Stimulated activated memory B cell treated with anti-CD40 and anti-IgM and Interleukin-4, amounts not matched to agents 10 μg/mL and 1 μg/mL and 100 μg/mL, for 72 hours (primary cell): ENCODE measurements around the gene RALGPS1.
"Not testable (repeated sequence)": the region's sequence is repeated elsewhere in the genome, so short reads cannot be mapped to it uniquely, and the experiment has no call there.

Source experiments
- ATAC-seq: fragments of 150-1000 bp; cut with Tn5 transposase; 2 replicates; pipeline ENCODE4 v1.10.0; 2021
- H3K27ac Mint-ChIP-seq: one replicate; pipeline ENCODE4 v1.8.0; 2022; ENCODE audit warnings: mild to moderate bottlenecking, mixed read lengths
- H3K27me3 Mint-ChIP-seq: one replicate; pipeline ENCODE4 v1.8.0; 2022; ENCODE audit warnings: mixed read lengths
- H3K36me3 Mint-ChIP-seq: one replicate; pipeline ENCODE4 v1.8.0; 2022; ENCODE audit warnings: mixed read lengths
- H3K4me1 Mint-ChIP-seq: one replicate; pipeline ENCODE4 v1.8.0; 2022; ENCODE audit warnings: mixed read lengths
- H3K4me3 Mint-ChIP-seq: one replicate; pipeline ENCODE4 v1.8.0; 2022; ENCODE audit warnings: mild to moderate bottlenecking, moderate library complexity, mixed read lengths
- H3K9me3 Mint-ChIP-seq: one replicate; pipeline ENCODE4 v1.8.0; 2022; ENCODE audit warnings: mixed read lengths

The RALGPS1 gene

GRCh38 chr9:127143920-127144465 is 229.4 kb downstream of the RALGPS1 start:
- peaks cover 9% of the 10 kb centered on the region for H3K36me3 Mint-ChIP-seq
- H3K4me1 Mint-ChIP-seq, result no peaks in the 10 kb centered on the region
- H3K4me3 Mint-ChIP-seq, result no peak overlapping the region
- H3K27me3 Mint-ChIP-seq, result no peaks in the 10 kb centered on the region
- peaks cover 3% of the 10 kb centered on the region for H3K9me3 Mint-ChIP-seq
- ATAC-seq, result no peak
- no peak overlapping the region for H3K27ac Mint-ChIP-seq

- H3K4me3 Mint-ChIP-seq, result no peak overlapping the region
- peaks cover 9% of the 10 kb centered on the region for H3K36me3 Mint-ChIP-seq
- no peak for ATAC-seq
- H3K4me1 Mint-ChIP-seq, result no peaks in the 10 kb centered on the region
- no peak overlapping the region for H3K27ac Mint-ChIP-seq
- no peaks in the 10 kb centered on the region for H3K27me3 Mint-ChIP-seq
- peaks cover 3% of the 10 kb centered on the region for H3K9me3 Mint-ChIP-seq
Observed at GRCh38 chr9:127144670-127145445, 230.3 kb downstream of the RALGPS1 start.

- ATAC-seq, H3K36me3 Mint-ChIP-seq, H3K4me3 Mint-ChIP-seq, H3K9me3 Mint-ChIP-seq, H3K27ac Mint-ChIP-seq, H3K27me3 Mint-ChIP-seq, H3K4me1 Mint-ChIP-seq: not testable (repeated sequence)
Observed at GRCh38 chr9:127146841-127147240, 232.3 kb downstream of the RALGPS1 start.

- ATAC-seq, result no peak
- H3K4me1 Mint-ChIP-seq, result no peaks in the 10 kb centered on the region
- H3K27me3 Mint-ChIP-seq, result no peaks in the 10 kb centered on the region
- H3K36me3 Mint-ChIP-seq, result peaks cover 9% of the 10 kb centered on the region
- peaks cover 3% of the 10 kb centered on the region for H3K9me3 Mint-ChIP-seq
- H3K4me3 Mint-ChIP-seq, result no peak overlapping the region
- no peak overlapping the region for H3K27ac Mint-ChIP-seq
Observed at GRCh38 chr9:127147251-127147650, 232.7 kb downstream of the RALGPS1 start.

GRCh38 chr9:127148014-127148413 is 233.4 kb downstream of the RALGPS1 start:
- H3K9me3 Mint-ChIP-seq, result peaks cover 3% of the 10 kb centered on the region

GRCh38 chr9:127149010-127149409 is 234.4 kb downstream of the RALGPS1 start:
- Mint-ChIP-seq H3K4me1 (peaks cover 10% of the 10 kb centered on the region), H3K27me3 (no peaks in the 10 kb centered on the region), H3K36me3 (peaks cover 9% of the 10 kb centered on the region), H3K27ac (no peak overlapping the region), H3K9me3 (peaks cover 3% of the 10 kb centered on the region), H3K4me3 (no peak overlapping the region)
- no peak for ATAC-seq

More at GRCh38 chr9:127148014-127148413, 233.4 kb downstream of the RALGPS1 start:
- H3K27ac Mint-ChIP-seq, result no peak overlapping the region
- no peaks in the 10 kb centered on the region for H3K27me3 Mint-ChIP-seq
- no peak for ATAC-seq
- no peaks in the 10 kb centered on the region for H3K4me1 Mint-ChIP-seq
- no peak overlapping the region for H3K4me3 Mint-ChIP-seq
- peaks cover 9% of the 10 kb centered on the region for H3K36me3 Mint-ChIP-seq

GRCh38 chr9:127149463-127150390 is 235.1 kb downstream of the RALGPS1 start:
- Mint-ChIP-seq H3K4me1 (peaks cover 17% of the 10 kb centered on the region), H3K4me3 (no peak overlapping the region), H3K36me3 (peaks cover 9% of the 10 kb centered on the region), H3K9me3 (peaks cover 3% of the 10 kb centered on the region), H3K27me3 (no peaks in the 10 kb centered on the region), H3K27ac (no peak overlapping the region)
- no peak for ATAC-seq

- Mint-ChIP-seq H3K4me3 (no peak overlapping the region), H3K27ac (peak overlapping the region; percentile 71), H3K36me3 (no peaks in the 10 kb centered on the region), H3K4me1 (peaks cover 26% of the 10 kb centered on the region), H3K9me3 (no peaks in the 10 kb centered on the region), H3K27me3 (no peaks in the 10 kb centered on the region)
- ATAC-seq, result no peak
Observed at GRCh38 chr9:127153501-127153900, 238.9 kb downstream of the RALGPS1 start.

- Mint-ChIP-seq H3K4me3 (peak overlapping the region; percentile 50), H3K4me1 (peaks cover 26% of the 10 kb centered on the region), H3K9me3 (no peaks in the 10 kb centered on the region), H3K36me3 (no peaks in the 10 kb centered on the region), H3K27ac (peak overlapping the region; percentile 71), H3K27me3 (no peaks in the 10 kb centered on the region)
- ATAC-seq, result peak; percentile 32
Observed at GRCh38 chr9:127154003-127154389, 239.4 kb downstream of the RALGPS1 start.

GRCh38 chr9:127154390-127155191 is 240.0 kb downstream of the RALGPS1 start:
- no peaks in the 10 kb centered on the region for H3K9me3 Mint-ChIP-seq
- no peaks in the 10 kb centered on the region for H3K36me3 Mint-ChIP-seq
- H3K27ac Mint-ChIP-seq, result peak overlapping the region; percentile 71
- H3K4me3 Mint-ChIP-seq, result peak overlapping the region; percentile 50
- no peaks in the 10 kb centered on the region for H3K27me3 Mint-ChIP-seq
- ATAC-seq, result peak; percentile 88
- H3K4me1 Mint-ChIP-seq, result peaks cover 26% of the 10 kb centered on the region

GRCh38 chr9:127155314-127155960 is 240.9 kb downstream of the RALGPS1 start:
- Mint-ChIP-seq H3K4me1 (peaks cover 26% of the 10 kb centered on the region), H3K27me3 (no peaks in the 10 kb centered on the region), H3K27ac (peak overlapping the region; percentile 71), H3K4me3 (peak overlapping the region; percentile 3), H3K36me3 (no peaks in the 10 kb centered on the region), H3K9me3 (no peaks in the 10 kb centered on the region)
- ATAC-seq, result no peak

GRCh38 chr9:127158786-127159324 is 244.3 kb downstream of the RALGPS1 start:
- no peak overlapping the region for H3K4me3 Mint-ChIP-seq
- no peak overlapping the region for H3K27ac Mint-ChIP-seq
- no peaks in the 10 kb centered on the region for H3K9me3 Mint-ChIP-seq

GRCh38 chr9:127159325-127159801 is 244.8 kb downstream of the RALGPS1 start:
- no peak for ATAC-seq
- no peaks in the 10 kb centered on the region for H3K36me3 Mint-ChIP-seq
- peak overlapping the region; percentile 65 for H3K27ac Mint-ChIP-seq
- H3K27me3 Mint-ChIP-seq, result no peaks in the 10 kb centered on the region
- H3K9me3 Mint-ChIP-seq, result no peaks in the 10 kb centered on the region
- H3K4me1 Mint-ChIP-seq, result peaks cover 36% of the 10 kb centered on the region
- H3K4me3 Mint-ChIP-seq, result no peak overlapping the region

More at GRCh38 chr9:127158786-127159324, 244.3 kb downstream of the RALGPS1 start:
- no peak for ATAC-seq
- Mint-ChIP-seq H3K4me1 (peaks cover 40% of the 10 kb centered on the region), H3K36me3 (no peaks in the 10 kb centered on the region), H3K27me3 (no peaks in the 10 kb centered on the region)
